ENCODE data around the gene CLCNKB. TPM values are rescaled to one million over a fixed set of nuclear protein-coding genes. Genes with fewer than 3 reads are reported as not detected.

CLCNKB gene
- total RNA-seq, 2 experiments from 2014 or later: not detected

- ChIA-PET CTCF (no interaction called here), POLR2A (no interaction called here)
- no peak overlapping the region for H3K4me3 Mint-ChIP-seq
- Histone ChIP-seq H3K4me1 (ENCODE audit: insufficient read depth, low read length) (peaks cover 32% of the 10 kb centered on the region), H3K9me3 (ENCODE audit: control insufficient read depth in 1 of 2, insufficient read depth in 1 of 2, low read length in 2 of 2) (no peaks in the 10 kb centered on the region), H3K36me3 (ENCODE audit: insufficient read depth, low read length) (no peaks in the 10 kb centered on the region), H3K4me3 (ENCODE audit: low read length) (no peak overlapping the region), H3K27me3 (ENCODE audit: control insufficient read depth in 1 of 2, insufficient read depth in 2 of 2, low read length in 2 of 2) (peaks cover 9 to 10% of the 10 kb centered on the region in 2 experiments), H3K27ac (ENCODE audit: low read depth in 1 of 2, low read length in 2 of 2) (no peak overlapping the region)
- no peak overlapping the region for H3K27ac Mint-ChIP-seq
- H3K27me3 Mint-ChIP-seq: peaks cover 23% of the 10 kb centered on the region
- no peaks in the 10 kb centered on the region for H3K36me3 Mint-ChIP-seq (ENCODE audit: low read depth)
- H3K4me1 Mint-ChIP-seq (ENCODE audit: low read depth): peaks cover 18% of the 10 kb centered on the region
- intact Hi-C loops (cut with DNase I, micrococcal nuclease): no loop called here
- H3K9me3 Mint-ChIP-seq: no peaks in the 10 kb centered on the region
- DNase-seq (no peak), ATAC-seq (ENCODE audit: poor library complexity) (no peak)
- no peak for TF ChIP-seq CTCF (IDR thresholded peaks at IDR 0.05)
These were observed 31.9 kb downstream of the CLCNKB start for GRCh38 chr1:16075337-16076030.

- peaks cover 9 to 10% of the 10 kb centered on the region in 2 experiments for H3K27me3 ChIP-seq (ENCODE audit: control insufficient read depth in 1 of 2, insufficient read depth in 2 of 2, low read length in 2 of 2)
- DNase-seq (peak in 1 of 14 experiments; percentile 12), ATAC-seq (ENCODE audit: poor library complexity) (no peak)
- Mint-ChIP-seq H3K4me1 (ENCODE audit: low read depth) (peaks cover 13% of the 10 kb centered on the region), H3K36me3 (ENCODE audit: low read depth) (no peaks in the 10 kb centered on the region), H3K27ac (no peak overlapping the region), H3K27me3 (peaks cover 23% of the 10 kb centered on the region), H3K4me3 (no peak overlapping the region), H3K9me3 (no peaks in the 10 kb centered on the region)
- H3K4me1 ChIP-seq (ENCODE audit: insufficient read depth, low read length): peaks cover 24% of the 10 kb centered on the region
- H3K4me3 ChIP-seq (ENCODE audit: low read length): no peak overlapping the region
- ChIA-PET POLR2A (no interaction called here), CTCF (no interaction called here)
- no peaks in the 10 kb centered on the region for H3K9me3 ChIP-seq (ENCODE audit: control insufficient read depth in 1 of 2, insufficient read depth in 1 of 2, low read length in 2 of 2)
- TF ChIP-seq CTCF (IDR thresholded peaks at IDR 0.05): no peak
- H3K27ac ChIP-seq (ENCODE audit: low read depth in 1 of 2, low read length in 2 of 2): no peak overlapping the region
- intact Hi-C loops (cut with DNase I, micrococcal nuclease): no loop called here
- no peaks in the 10 kb centered on the region for H3K36me3 ChIP-seq (ENCODE audit: insufficient read depth, low read length)
These were observed 32.7 kb downstream of the CLCNKB start for GRCh38 chr1:16076031-16076864.

DNA sequence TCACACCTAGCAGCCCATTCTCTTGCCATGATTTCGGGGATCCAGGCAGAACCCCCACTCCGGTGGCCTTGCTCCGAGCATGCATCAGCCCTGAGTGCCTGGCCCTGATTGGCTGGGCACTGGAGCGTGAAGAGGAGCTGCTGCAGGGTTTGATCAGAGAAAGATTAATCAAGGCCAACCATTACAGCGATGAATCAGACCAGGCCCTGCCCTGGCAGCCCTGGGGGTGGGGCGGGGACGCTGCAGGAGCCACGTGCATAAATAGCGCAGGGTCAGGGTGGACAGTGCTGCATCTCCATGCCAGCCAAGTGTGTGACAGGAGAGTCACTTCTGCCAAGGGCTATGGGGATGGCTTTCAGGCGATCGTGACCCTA, 33.3 kb downstream of the CLCNKB start:
- ChIA-PET CTCF (no interaction called here), POLR2A (no interaction called here)
- no peaks in the 10 kb centered on the region for H3K9me3 ChIP-seq (ENCODE audit: control insufficient read depth in 1 of 2, insufficient read depth in 1 of 2, low read length in 2 of 2)

More for the DNA sequence above, 33.3 kb downstream of the CLCNKB start:
- intact Hi-C loops (cut with DNase I, micrococcal nuclease): no loop called here
- peaks cover 22% of the 10 kb centered on the region for H3K27me3 Mint-ChIP-seq
- no peak overlapping the region for H3K4me3 Mint-ChIP-seq
- no peak overlapping the region for H3K27ac Mint-ChIP-seq
- H3K4me1 ChIP-seq (ENCODE audit: insufficient read depth, low read length): peaks cover 24% of the 10 kb centered on the region
- TF ChIP-seq CTCF (IDR thresholded peaks at IDR 0.05): no peak
- H3K36me3 Mint-ChIP-seq (ENCODE audit: low read depth): no peaks in the 10 kb centered on the region
- H3K9me3 Mint-ChIP-seq: no peaks in the 10 kb centered on the region
- peaks cover 10% of the 10 kb centered on the region for H3K4me1 Mint-ChIP-seq (ENCODE audit: low read depth)
- H3K4me3 ChIP-seq (ENCODE audit: low read length): no peak overlapping the region
- H3K36me3 ChIP-seq (ENCODE audit: insufficient read depth, low read length): no peaks in the 10 kb centered on the region
- H3K27me3 ChIP-seq (ENCODE audit: control insufficient read depth in 1 of 2, insufficient read depth in 2 of 2, low read length in 2 of 2): peaks cover 9 to 10% of the 10 kb centered on the region in 2 experiments
- peak in 1 of 14 experiments; percentile 9 for DNase-seq
- no peak overlapping the region for H3K27ac ChIP-seq (ENCODE audit: low read depth in 1 of 2, low read length in 2 of 2)
- ATAC-seq (ENCODE audit: poor library complexity): no peak

Data from CD4-positive, alpha-beta T cell (primary cell).